T-helper 9 cell (primary cell): Measurements from ENCODE around the gene NDUFA3.

ENCODE experiments used
- DNase-seq: peaks from one replicate; pipeline ENCODE4 v3.0.0-alpha.2; 2020

Gene NDUFA3

DNA sequence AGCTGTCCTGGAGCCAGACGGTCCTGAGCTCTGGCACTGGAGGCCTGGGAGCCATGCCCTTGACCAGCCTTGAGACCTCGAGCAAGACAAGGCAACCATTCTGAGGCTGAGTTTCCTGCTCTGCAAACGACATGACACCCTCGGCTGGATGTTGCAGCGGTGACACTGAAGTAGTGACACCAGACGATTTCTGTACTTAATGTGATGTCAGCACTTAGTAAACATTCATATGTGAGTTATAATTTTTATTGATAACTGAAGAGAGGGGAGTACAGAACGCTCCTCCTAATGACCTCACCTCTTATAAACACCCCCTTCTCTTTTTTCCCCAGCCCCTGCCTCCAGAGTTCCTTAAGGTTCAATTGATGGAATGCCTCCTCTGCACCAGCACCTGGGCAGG, 5.8 kb downstream of the NDUFA3 start:
- DNase-seq, result no peak

DNA sequence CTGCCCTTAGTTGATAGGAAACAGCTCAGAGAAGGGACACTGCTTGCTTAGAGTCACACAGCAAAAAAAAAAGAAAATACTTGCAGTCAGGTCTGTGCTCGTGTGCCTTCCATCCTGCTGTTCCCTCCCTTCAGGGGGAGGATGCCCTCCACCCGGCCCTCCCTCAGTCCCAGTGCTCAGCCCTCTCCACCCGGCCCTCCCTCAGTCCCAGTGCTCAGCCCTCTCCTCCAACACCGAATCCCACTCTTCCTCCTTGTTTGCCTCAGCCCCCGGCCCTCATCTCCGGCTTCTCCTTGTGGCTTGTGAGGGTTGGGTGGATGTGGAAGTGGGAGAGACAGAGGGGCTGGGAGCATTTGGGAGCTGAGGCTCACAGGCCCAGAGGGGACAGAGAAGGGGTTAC, 7.0 kb downstream of the NDUFA3 start:
- DNase-seq, result no peak

DNA sequence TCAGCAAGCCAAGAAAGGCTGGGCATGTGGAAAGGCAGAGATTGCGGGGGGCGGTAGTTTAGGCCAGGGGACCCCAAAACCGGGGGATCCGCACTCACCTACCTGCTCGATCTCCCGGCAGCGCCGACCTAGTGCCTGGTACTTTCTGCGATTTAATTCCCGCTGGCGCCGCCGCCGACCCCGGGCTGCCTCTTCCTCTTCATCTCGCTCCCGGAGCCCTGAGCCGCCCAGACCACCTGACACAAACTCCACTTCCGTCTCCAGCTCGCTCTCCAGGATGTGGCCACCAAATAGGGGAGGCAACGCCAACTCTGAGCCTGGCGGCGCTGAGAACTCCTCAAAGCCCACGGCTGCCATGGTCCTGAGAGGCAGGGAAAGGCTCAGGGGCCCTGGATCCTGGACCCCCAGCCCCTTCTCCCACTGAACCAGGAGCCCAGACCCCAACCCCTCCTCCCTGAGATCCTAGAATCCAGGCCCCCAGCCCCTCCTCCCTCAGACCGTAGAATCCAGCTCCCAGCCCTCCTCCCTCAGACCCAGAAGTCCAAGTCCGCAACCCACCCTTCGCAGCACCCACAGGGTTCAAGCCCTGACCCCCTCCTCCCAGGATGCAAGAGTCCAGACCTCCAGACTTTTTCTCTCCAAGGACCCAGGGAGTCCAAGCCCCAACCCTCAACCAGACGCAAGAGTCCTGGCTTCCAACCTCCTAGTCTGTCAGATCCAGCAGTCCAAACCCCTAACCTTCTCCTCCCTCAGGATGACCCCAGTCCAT, 11.9 kb downstream of the NDUFA3 start:
- peak; percentile 40 for DNase-seq

DNA sequence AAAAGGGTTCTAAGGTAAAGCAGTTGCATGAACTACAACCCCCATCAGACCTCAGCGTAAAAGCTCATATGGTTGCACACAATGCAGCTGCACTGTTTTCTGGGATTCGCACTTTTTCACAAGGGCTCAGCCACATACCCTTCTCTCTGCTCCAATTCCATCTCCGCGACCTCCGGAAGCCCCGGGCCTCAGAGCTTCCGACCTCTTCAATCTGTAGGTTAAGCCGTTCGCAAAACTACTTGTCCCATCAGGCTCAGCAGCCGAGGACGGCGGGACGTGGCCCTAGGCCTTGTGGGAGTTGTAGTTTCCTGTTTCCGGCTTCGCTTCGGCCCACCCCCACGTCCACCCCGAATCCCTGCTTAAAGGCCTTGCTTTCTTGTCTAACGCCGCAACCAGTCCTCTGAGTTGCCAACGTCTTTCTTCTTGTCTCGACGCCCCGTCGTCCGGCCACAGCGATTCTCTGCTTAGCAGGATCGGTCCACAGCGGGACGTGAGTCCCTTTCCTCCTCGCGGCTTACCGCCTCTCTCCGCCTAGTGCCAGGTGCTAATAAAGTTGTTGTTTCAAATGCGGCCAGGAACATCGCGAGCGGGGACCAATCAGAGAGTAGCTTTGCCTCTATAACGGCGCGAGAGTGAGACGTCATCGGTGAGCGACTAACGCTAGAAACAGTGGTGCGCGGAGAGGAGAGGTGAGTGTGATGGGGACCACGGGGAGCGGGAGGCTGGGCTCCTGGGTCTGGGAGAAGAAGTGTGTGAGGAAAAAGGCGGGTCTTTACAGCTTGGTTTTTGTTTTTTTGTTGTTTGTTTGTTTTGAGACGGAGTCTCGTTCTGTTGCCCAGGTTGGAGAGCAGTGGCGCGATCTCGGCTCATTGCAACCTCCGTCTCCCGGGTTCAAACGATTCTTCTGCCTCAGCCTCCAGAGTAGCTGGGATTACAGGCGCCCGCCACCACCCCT, 12.7 kb downstream of the NDUFA3 start, which contains the start of the genes PRPF31 and TFPT:
Gene PRPF31 (plus strand): TSS at position 646 of the 955 bp plus-strand sequence. CDS start 2,525 bp downstream, outside the sequence.
Gene TFPT (minus strand): TSS at position 549 of the 955 bp plus-strand sequence. CDS start 388 bp downstream, at position 161.
- DNase-seq, result peak; percentile 97

DNA sequence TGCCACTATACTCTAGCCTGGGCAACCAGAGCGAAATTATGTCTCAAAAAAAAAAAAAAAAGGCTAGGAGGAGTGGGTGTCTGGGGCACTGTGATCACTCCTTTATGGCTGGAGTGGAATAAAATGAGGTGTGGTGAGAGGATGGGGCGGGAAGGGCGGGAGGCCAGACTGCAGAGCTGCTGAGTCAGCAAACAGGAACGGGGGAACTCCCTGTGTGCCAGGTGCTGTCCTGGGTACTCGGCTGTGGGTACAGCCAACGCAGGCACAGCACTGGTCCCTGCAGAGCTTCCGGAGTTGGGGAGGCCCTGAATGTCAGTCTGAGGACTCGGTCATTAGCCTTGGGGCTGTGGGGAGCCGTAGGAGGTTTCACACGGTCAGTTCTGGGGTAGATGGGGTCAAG, 18.6 kb downstream of the NDUFA3 start:
- no peak for DNase-seq

DNA sequence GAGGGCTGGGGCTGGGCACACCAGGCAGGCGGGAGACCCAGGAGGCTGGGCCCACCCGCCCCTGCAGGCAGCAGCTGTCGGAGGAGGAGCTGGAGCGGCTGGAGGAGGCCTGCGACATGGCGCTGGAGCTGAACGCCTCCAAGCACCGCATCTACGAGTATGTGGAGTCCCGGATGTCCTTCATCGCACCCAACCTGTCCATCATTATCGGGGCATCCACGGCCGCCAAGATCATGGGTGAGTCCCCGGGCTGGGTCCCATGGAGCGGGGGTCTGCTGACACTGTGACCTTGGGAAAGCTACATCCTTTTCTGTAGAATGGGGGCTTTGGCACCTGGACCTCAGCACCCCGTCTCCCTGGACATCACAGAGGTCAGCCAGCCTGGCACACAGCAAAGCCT, 21.0 kb downstream of the NDUFA3 start:
- DNase-seq, result no peak

DNA sequence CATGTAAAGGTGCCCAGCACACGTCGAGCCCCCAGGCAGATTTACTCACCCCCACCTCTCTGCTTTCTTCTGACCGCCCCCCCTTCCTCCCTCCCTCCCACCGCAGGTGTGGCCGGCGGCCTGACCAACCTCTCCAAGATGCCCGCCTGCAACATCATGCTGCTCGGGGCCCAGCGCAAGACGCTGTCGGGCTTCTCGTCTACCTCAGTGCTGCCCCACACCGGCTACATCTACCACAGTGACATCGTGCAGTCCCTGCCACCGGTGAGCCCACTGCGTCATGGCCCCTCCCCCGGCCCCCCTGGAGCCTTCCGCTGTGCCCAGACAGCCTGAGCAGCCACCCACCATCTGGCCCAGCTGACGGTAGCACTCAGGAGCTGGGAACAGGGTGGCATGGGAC, 21.7 kb downstream of the NDUFA3 start:
- no peak for DNase-seq

DNA sequence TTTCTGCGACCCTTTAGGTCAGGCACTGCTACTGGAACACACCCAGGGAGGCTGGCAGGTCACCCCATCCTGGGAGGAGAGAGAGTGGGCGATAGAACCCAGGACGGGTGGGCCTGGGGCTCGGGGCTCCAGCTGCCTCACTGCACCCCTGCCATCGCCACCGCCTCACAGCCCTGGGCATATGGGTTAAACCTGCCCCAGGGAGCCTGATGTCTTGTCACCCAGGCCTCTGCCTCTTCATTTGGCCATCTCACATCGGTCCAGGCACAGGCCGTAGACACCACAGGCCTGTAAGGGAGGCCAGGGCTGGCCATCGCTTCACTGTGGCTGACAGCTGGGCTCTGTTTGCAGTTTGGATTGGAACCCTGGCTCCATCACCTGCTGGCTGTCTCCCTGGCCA, 23.1 kb downstream of the NDUFA3 start:
- DNase-seq, result no peak

DNA sequence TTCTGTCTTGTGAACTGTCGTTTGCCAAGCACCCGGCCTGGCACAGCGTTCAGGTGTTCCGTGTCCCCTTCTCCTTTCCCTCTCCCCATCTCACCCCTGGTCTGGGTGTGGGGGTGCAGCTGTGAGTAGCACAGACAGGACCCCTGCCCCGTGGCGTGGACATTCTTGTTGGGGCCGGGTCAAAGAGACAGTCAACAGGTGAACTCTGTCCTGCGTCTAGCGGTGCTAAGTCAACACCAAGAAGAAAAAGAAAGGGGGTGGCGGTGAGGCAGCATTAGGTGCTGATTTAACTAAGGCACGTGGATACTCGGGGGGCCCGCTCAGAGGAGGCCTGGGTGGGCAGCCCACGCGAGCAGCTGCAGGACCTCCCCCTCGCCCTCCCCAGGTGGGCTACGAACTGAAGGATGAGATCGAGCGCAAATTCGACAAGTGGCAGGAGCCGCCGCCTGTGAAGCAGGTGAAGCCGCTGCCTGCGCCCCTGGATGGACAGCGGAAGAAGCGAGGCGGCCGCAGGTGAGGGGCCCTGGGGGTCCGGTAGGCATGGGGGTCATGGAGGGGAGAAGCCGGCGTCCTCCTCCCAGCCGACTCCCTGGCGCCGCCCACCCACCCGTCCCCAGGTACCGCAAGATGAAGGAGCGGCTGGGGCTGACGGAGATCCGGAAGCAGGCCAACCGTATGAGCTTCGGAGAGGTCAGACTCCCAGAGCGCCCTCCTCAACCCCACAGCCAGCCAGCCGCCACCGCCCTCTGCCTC, 25.2 kb downstream of the NDUFA3 start:
- no peak for DNase-seq

DNA sequence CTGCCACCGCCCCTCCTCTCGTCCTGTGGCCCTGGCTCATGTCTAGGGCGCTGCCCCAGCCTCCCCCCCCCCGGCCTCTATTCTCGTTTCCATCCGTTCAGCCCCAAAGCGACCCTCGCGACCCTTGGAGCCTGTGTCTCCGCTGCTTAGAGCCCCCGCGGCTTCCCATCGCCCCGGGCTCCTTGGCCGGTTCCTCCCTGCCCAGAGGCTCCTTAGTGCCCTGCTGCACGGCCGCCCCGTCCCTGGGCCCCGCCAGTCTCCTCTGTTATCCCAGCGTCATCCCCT, 25.7 kb downstream of the NDUFA3 start:
- no peak for DNase-seq

DNA sequence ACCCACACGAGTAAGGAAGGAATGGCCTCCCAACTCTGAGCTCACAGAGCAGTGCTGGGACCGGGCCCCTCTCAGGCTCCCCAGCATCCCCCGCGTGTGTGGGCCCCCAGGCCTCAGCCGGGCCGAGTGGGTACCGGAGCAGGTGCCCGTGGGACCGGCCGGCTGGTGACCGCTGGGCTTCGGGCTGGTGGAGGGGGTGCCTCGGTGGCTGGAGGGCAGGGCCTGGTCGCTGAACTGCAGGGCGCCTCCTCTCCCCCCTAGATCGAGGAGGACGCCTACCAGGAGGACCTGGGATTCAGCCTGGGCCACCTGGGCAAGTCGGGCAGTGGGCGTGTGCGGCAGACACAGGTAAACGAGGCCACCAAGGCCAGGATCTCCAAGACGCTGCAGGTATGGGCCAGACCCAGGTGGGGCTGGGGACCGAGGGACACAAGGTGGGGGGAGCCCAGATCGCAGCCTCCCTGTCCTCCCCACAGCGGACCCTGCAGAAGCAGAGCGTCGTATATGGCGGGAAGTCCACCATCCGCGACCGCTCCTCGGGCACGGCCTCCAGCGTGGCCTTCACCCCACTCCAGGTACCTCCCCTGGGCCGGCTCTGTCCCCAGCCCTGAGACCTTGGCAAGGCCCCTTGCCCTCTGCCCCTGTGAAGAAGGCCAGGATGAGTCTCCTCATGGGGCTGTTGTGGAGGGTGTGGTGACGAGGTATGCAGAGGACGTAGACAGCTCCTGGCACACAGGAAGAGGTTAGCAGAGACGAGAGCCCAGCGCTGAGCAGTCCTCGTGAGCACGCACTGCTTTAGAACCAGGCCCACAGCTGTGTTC, 26.4 kb downstream of the NDUFA3 start:
- DNase-seq, result no peak

DNA sequence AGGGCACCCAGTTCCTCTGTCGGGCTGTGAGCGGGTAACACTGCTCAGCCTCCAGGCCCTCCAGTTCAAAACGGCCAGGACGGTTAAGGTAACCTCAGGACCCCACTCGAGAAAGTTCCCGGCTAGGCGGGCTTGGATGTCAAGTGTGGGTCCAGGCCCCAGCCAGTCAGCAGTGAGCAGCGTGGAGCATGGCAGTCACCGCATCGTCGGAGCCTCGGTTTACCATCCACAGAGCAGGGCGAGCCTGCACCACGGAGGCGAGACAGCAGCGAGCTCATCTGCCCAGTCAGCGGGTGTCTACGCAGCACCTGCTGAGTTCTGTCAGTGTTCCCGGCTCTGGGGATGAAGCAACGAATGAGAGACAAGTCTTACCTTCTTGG, 27.0 kb downstream of the NDUFA3 start:
- no peak for DNase-seq

DNA sequence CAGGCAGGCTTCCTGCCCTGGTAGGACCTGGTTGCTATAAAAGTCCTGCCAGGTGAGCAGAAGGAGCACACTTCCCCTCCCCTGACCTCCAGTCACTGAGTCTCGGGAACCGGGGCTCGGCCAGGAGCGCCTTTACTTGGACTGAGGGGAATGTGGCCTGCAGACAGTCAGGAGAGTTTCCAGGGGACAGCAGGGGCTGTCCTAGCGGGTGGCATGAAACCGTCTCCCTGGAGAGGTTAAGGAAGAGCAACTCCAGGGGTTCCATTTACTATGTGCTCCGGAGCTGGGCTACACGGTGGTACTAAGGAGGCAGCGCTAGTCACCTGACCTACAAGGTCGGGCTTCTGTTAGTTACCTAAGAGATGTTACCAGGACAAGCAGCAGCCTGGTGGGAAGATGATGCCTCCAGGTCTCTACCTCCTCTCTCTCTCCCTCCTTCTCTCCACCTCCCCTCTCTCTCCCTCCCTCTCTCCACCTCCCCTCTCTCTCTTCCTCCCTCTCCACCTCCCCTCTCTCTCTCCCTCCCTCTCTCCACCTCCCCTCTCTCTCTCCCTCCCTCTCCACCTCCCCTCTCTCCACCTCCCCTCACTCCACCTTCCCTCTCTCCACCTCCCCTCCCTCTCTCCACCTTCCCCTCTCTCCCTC, 30.8 kb downstream of the NDUFA3 start:
- DNase-seq, result no peak

DNA sequence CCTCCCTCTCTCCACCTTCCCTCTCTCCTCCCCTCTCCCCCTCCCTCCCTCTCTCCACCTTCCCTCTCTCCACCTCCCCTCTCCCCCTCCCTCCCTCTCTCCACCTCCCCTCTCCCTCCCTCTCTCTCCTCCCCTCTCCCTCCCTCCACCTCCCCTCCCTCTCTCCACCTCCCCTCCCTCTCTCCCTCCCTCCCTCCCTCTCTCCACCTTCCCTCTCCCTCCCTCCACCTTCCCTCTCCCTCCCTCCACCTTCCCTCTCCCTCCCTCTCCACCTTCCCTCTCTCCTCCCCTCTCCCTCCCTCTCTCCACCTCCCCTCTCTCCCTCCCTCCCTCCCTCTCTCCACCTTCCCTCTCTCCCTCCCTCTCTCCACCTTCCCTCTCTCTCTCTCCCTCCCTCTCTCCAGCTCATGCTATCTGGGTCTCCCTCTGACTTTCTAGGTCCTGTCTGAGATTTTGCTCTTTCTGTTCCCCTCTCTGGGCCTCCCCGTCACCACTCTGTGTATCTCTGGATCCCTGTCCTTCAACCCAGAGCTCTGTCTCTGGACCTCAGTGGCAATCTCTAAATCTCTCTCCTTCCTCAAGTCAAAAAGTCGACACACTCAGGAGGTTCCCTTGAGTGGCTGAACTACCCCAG, 31.4 kb downstream of the NDUFA3 start:
- DNase-seq, result no peak

DNA sequence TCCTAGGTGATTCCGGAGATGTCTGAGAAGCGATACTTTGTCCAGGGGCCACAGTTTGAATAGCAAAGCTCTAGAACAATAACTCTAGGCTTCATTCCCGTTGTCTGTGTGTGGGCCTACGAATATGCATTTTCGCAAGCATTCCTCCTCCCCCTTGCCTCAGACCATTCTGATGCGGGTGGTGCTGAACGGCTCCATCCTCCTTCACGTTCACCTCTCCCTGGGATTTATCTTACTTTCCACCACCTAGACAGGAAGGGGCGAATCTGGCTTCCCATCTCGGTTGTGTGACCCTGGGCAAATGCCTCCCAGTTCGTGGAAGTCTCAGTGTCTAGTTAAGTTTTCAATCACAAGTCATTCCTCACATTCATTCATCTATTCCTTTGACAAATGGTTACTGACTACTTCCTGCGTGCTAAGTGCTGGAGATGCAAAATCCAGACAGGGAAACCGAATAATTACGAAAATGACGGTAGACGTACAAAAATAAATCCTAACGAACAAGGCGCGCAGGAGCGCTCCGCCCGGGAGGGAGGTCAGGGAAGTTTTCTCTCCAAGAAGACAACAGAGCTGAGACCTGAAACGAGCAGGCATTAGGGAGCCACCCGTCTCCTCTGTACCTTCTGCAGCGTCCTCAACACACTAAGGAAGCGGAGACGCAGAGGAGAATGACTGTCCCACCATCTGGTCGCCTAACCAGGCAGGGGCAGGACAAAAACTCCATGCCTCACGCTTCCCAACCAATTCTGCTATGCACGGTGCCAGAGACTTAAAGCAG, 33.6 kb downstream of the NDUFA3 start:
- no peak for DNase-seq

DNA sequence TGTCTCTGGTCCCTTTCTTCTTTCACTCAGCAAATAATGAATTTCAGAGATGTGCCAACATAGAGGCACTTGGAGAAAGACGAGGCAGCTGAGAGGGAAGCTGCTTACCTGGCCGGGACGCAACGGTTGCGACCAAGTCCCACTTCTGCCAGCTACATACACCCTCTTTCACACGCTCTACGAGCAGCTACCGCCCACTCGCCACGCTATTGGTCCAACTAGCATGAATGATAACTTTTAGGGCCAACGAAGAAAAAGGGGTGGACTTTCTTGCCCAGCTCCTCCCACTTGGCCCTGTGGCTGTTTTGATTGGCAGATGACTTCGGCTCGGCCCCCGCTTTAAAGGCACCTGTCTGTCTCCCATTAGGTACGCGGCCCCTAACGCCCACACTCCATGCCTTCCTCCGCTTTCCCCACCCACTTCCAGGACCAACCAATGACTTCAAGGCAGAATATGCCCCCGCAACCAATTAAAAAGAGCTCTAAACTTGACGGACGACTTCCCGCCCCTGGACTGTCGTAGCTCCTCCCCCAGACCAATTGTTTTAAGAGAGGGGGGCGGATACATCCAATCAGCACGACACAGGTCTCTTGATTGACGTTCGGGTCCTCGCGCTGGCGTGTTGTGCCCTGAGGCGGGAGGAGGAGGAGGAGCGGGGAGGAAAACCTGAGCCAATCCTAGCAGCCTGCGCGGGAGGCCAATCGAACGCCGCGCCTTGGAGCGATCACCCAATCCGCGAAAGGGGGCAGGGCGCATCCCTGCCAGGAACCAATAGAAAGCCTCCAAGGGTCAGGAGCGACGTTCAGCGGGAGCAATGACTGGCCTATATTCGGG, 34.4 kb downstream of the NDUFA3 start:
- peak; percentile 96 for DNase-seq

DNA sequence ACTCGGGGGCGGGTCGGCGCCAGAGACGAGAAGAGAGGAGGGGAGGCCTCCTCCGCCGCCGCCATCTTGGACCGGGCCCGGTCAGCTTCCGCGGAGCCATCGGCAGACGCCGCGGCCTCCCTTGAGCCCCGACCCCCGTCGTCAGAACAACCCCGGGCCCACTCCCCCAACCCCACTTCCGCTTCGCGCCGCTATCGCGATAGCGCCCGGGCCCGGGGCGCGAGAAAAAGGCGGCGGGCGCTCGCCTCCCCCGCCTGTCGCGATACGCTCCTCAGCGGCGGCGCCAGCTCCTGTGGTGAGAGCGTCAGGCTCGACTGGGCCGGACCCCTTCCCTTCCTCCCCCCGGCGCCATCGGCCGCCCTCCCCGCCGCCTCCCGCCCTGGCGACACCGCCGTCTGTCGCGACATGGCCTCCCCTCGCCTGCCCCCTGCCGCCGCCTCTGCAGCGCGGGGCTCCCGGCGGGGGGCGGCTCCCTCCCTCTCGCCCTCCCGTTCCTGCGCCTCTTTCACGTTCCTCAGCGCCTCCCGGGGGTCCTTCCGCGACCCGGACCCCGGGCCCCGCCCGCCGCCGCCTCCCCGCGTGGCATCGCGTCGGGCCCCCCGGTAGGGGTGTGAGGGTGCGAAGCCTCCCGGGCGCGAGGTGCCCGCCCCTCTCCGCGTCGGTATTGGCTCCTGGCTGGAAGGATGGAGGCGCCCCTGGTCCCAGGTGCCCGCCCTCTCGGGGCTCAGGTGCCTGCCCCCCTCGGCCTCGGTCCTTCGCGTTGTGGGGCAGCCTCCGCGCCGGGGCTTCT, 35.2 kb downstream of the NDUFA3 start, which contains the start of gene CNOT3:
Gene CNOT3 (plus strand): TSS at position 64 of the 790 bp plus-strand sequence. CDS start 5,217 bp downstream, outside the sequence.
- DNase-seq, result no peak

DNA sequence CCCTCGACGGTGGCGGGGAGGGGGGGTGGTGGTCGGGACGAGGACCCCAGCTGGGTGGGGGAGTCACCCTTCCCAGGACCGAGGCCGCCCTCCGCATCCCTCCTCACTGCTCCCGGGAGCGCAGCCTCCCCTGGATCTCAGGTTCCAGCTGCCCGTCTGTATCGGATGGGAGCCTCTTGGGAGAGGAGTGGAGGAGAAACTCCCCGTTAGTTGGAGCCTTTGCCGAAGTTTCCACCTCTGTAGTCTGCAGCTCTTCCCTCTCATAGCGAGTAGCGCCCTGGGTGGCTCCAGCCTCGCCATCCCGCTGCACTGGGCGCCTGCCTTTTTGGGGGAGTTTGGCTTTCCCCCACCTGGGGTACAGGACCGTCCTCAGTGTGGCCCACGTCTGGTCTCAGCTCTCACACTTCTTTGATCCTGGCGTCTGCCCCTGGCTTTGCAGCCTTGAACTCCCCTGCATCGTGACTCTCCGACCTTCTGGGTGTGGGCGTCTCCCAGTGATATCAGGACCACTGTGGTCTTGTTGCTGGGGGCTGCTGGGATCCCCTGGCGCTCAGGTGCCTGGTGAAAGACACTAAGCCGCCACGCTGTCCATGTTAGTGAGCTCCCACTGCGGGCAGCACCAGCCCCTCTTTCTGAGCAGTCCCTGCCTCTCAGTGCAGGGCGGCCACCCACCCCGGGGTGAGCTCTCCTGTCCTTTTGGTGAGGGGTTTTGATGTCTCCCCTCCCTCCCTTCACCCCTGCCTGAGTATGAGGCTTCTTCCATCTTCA, 36.0 kb downstream of the NDUFA3 start:
- DNase-seq, result no peak
